Thyroid gland (tissue), 4 donors: ENCODE data around the gene LYZL1. TPM values are rescaled to one million over a fixed set of nuclear protein-coding genes. Genes with fewer than 3 reads are reported as not detected.

ENCODE experiments used
- DNase-seq, 2 donors: peaks; one replicate each; pipeline ENCODE4 v3.0.0-alpha.2; 2019
- H3K27ac ChIP-seq, 3 donors: fragments of 200-600 bp; sonication (generic); 1 replicate in 2 of 3; 2 replicates in 1 of 3; pipeline ENCODE4 v1.5.1; 2016 to 2019; ENCODE audit warnings: mild to moderate bottlenecking in 1 of 3, moderate library complexity in 1 of 3
- H3K27me3 ChIP-seq: fragments of 200-600 bp; sonication (generic); one replicate; pipeline ENCODE4 v1.5.1; 2019
- H3K36me3 ChIP-seq, 2 donors: fragments of 200-600 bp; sonication (generic); one replicate each; pipeline ENCODE4 v1.5.1; 2016 to 2019
- H3K4me1 ChIP-seq, 2 donors: fragments of 200-600 bp; sonication (generic); one replicate each; pipeline ENCODE4 v1.5.1; 2017 to 2019
- H3K4me3 ChIP-seq, 3 donors: fragments of 200-600 bp; sonication (generic); replicated peaks in 1 of 3; 1 replicate in 2 of 3; 2 replicates in 1 of 3; pipeline ENCODE4 v1.5.1; 2016; ENCODE audit warnings: mild to moderate bottlenecking in 1 of 3
- H3K9me3 ChIP-seq: fragments of 200-600 bp; sonication (generic); one replicate; pipeline ENCODE4 v1.5.1; 2017
- POLR2A ChIP-seq, 2 donors: fragments of 450-650 bp; IDR thresholded peaks; one replicate each; pipeline ENCODE4 v1.6.1; 2017; ENCODE audit warnings: antibody characterized with exemption in 2 of 2, mild to moderate bottlenecking in 2 of 2, moderate library complexity in 1 of 2
- WGBS, 2 donors: methylation state at CpG; one replicate each; pipeline ENCODE4 v1.1.5; 2017; 5-methylcytosine and 5-hydroxymethylcytosine counted together
- intact Hi-C: fragments of 100-400 bp; cut with DNase I; formaldehyde crosslinking; loops from one replicate; pipeline ENCODE4 v1.15.1; 2023
- total RNA-seq, 4 donors: library from RNA; depleted of rRNA; stranded (reverse); fragments of >200 nt; gene quantifications; one replicate each; pipeline ENCODE4 v1.2.3, GENCODE V29; 2016
- TF ChIP-seq, protein P1 (sequence below), 6 experiments: fragments of 200-600 bp in 3 of 6; fragments of 450-650 bp in 3 of 6; sonication (generic) in 3 of 6; IDR thresholded peaks; one replicate each; pipeline ENCODE4 v1.5.1; 2016 to 2019; ENCODE audit warnings: antibody characterized with exemption in 6 of 6, mild to moderate bottlenecking in 2 of 6, inconsistent platforms in 1 of 6, moderate library complexity in 1 of 6

LYZL1 gene
- total RNA-seq, 4 donors from 2014 or later, result 0.81 TPM; not detected in 3

DNA sequence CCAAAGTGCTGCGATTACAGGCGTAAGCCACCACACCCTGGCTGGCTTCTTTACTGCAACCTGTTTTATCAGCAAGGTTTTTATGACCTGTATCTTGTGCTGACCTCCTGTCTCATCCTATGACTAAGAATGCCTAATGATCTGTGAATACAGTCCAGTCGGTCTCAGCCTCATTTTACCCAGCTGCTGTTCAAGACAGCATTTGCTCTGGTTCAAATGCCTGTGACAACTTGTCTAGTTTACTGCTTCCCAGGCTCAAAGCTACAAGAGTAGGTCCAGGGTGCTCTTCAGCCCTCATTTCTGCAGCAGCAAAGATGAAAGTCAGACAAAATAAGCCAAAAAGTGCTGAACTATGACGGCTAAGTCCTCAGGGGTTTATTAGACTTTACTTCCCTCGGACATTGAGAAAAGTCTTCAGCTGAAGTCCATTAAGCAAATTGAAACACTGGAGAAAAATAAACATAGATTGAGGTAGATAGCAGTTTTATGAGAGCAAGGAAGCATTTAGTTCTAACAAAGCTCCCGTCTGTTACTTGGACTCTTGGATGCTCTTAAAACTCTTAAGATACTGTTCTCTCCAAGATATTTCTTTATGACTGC, 12.5 kb upstream of the LYZL1 start:
- intact Hi-C loops, result no loop called here
- Histone ChIP-seq H3K4me3 (no peak overlapping the region), H3K27me3 (no peaks in the 10 kb centered on the region), H3K9me3 (no peaks in the 10 kb centered on the region), H3K27ac (no peak overlapping the region), H3K36me3 (no peaks in the 10 kb centered on the region), H3K4me1 (no peaks in the 10 kb centered on the region)
- no peak for DNase-seq
- no peak for TF ChIP-seq POLR2A (IDR thresholded peaks at IDR 0.05)
- TF ChIP-seq, protein P1, sequence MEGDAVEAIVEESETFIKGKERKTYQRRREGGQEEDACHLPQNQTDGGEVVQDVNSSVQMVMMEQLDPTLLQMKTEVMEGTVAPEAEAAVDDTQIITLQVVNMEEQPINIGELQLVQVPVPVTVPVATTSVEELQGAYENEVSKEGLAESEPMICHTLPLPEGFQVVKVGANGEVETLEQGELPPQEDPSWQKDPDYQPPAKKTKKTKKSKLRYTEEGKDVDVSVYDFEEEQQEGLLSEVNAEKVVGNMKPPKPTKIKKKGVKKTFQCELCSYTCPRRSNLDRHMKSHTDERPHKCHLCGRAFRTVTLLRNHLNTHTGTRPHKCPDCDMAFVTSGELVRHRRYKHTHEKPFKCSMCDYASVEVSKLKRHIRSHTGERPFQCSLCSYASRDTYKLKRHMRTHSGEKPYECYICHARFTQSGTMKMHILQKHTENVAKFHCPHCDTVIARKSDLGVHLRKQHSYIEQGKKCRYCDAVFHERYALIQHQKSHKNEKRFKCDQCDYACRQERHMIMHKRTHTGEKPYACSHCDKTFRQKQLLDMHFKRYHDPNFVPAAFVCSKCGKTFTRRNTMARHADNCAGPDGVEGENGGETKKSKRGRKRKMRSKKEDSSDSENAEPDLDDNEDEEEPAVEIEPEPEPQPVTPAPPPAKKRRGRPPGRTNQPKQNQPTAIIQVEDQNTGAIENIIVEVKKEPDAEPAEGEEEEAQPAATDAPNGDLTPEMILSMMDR (IDR thresholded peaks at IDR 0.05), result no peak
- 45 to 51% methylated on average over 6 of the region's 6 CpGs for WGBS, 2 donors

DNA sequence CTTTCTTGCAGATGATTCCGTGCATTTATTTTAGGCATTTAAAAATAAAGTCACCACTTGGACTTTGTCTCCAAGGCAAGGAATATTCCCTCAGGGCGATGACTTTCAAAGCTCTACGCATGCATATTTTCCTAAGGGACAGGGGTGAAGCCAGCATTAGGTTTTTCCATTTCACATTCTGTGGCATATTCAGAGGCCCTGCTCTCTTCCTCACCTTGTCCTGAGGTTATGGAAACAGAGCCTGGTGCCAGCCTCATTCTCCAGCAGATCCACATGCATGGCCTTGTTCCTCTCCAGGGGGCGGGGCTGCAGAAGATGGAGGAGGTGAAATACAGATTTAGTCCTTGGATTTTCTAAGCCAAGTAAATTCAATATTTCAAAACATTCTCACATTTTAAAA, 11.6 kb upstream of the LYZL1 start:
- WGBS, 2 donors, result 94 to 97% methylated on average over 4 of the region's 4 CpGs
- Histone ChIP-seq H3K9me3 (no peaks in the 10 kb centered on the region), H3K27ac (no peak overlapping the region), H3K4me3 (no peak overlapping the region), H3K36me3 (no peaks in the 10 kb centered on the region), H3K27me3 (no peaks in the 10 kb centered on the region), H3K4me1 (no peaks in the 10 kb centered on the region)
- TF ChIP-seq, protein P1 (IDR thresholded peaks at IDR 0.05), result no peak
- no peak for TF ChIP-seq POLR2A (IDR thresholded peaks at IDR 0.05)
- intact Hi-C loops, result no loop called here
- no peak for DNase-seq

DNA sequence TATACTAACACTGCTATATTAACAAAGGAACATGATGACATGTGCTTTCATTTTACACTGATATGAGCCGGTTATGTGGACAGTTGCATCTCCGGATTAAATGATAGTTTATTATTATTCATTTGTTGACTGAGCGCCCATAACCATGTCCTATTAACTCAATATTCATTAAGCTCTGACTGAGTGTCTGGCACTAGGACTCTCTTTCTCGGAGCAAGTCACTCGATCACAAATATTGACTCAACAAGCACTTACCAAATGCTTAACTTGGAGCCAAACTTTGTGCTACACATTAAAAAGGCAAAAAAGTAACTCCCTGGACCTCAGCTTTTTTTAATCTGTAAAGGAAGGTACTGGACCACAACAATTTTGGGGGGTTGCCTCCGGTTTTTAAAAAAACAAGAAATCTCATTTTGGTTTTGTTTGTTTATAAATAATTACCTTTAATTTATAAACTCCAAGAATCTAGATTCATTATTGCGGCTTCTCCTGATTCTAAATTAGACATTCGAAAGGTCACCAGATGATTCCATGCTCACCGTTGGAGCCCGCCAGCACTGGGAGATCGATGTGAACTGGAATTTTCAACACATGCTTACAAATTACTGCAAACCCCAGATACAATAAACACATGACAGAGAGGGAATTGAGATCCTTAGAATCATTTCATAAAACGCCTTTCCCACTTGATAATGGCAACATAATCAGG, 8.9 kb upstream of the LYZL1 start:
- H3K27me3 ChIP-seq, result no peaks in the 10 kb centered on the region
- TF ChIP-seq, protein P1 (IDR thresholded peaks at IDR 0.05), result no peak
- no peak for TF ChIP-seq POLR2A (IDR thresholded peaks at IDR 0.05)
- intact Hi-C loops, result no loop called here
- H3K4me3 ChIP-seq, result no peak overlapping the region
- no peak overlapping the region for H3K27ac ChIP-seq
- WGBS, 2 donors, result 86 to 88% methylated on average over 12 of the region's 12 CpGs
- H3K9me3 ChIP-seq, result no peaks in the 10 kb centered on the region
- no peaks in the 10 kb centered on the region for H3K4me1 ChIP-seq
- no peaks in the 10 kb centered on the region for H3K36me3 ChIP-seq
- DNase-seq, result no peak

DNA sequence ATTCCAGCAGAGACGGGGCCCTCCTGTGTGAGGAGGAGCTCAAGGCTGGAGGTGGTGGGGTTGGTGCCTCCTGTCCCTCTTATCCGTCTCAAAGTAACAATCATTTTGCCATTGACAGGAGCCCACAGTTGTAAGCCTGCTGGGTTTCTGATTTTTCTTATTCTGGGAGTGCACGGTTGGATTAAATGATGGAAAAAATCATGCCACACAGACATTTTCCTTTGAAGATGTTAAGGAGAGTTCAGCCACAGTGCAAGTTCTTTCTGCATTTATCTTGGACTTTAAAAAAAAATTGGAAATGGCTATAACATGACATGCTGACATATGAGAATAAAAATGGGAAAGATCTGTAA, 8.4 kb upstream of the LYZL1 start:
- no peak overlapping the region for H3K27ac ChIP-seq
- intact Hi-C loops, result no loop called here
- H3K4me1 ChIP-seq, result no peaks in the 10 kb centered on the region
- no peak overlapping the region for H3K4me3 ChIP-seq
- no peaks in the 10 kb centered on the region for H3K9me3 ChIP-seq
- no peak for DNase-seq
- 84 to 85% methylated on average over 3 of the region's 3 CpGs for WGBS, 2 donors
- TF ChIP-seq, protein P1 (IDR thresholded peaks at IDR 0.05), result no peak
- no peak for TF ChIP-seq POLR2A (IDR thresholded peaks at IDR 0.05)
- H3K36me3 ChIP-seq, result no peaks in the 10 kb centered on the region
- no peaks in the 10 kb centered on the region for H3K27me3 ChIP-seq

DNA sequence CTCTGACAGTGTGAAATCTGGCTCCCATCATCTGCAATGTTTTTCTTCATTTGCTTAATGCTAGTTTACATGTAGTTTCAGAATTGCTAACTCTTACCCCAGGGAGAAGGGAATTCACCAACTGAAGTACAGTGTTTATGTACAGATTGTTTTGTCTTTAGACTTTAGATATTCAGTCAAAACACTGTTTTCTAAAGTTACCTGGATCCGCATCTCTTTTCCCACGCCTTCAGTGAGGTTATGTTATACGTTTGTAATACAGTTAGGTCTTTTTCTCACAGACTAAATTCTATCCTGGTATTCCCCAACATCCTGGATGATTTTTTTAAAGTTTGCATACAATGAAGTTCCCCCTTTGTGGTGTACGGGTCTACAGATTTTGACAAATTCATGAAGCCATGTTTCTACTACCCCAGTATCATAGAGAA, 3.2 kb upstream of the LYZL1 start:
- H3K27ac ChIP-seq, result no peak overlapping the region
- H3K9me3 ChIP-seq, result no peaks in the 10 kb centered on the region
- no peaks in the 10 kb centered on the region for H3K27me3 ChIP-seq
- DNase-seq, result no peak
- intact Hi-C loops, result no loop called here
- H3K4me1 ChIP-seq, result no peaks in the 10 kb centered on the region
- TF ChIP-seq, protein P1 (IDR thresholded peaks at IDR 0.05), result no peak
- TF ChIP-seq POLR2A (IDR thresholded peaks at IDR 0.05), result no peak
- H3K4me3 ChIP-seq, result no peak overlapping the region
- no peaks in the 10 kb centered on the region for H3K36me3 ChIP-seq
- WGBS, 2 donors, result 81 to 89% methylated on average over 4 of the region's 4 CpGs
